IPS-15b (cell line): Measurements from ENCODE around the gene SETD1A.

Experiments used
- H3K27me3 ChIP-seq: one replicate; pipeline ENCODE4 v1.6.1; 2013; ENCODE audit warnings: low read length; ENCODE audit not compliant: control insufficient read depth, insufficient read depth
- H3K36me3 ChIP-seq: one replicate; pipeline ENCODE4 v1.6.1; 2013; ENCODE audit warnings: low read length; ENCODE audit not compliant: control insufficient read depth, insufficient read depth
- H3K4me1 ChIP-seq: one replicate; pipeline ENCODE4 v1.6.1; 2013; ENCODE audit warnings: mild to moderate bottlenecking, low read length; ENCODE audit not compliant: control insufficient read depth, insufficient read depth
- H3K4me3 ChIP-seq: one replicate; pipeline ENCODE4 v1.5.1; 2013; ENCODE audit warnings: low read depth, low read length
- H3K9ac ChIP-seq: one replicate; pipeline ENCODE4 v1.6.1; 2013; ENCODE audit warnings: low read depth, mild to moderate bottlenecking, low read length
- H3K9me3 ChIP-seq: one replicate; pipeline ENCODE4 v1.6.1; 2013; ENCODE audit warnings: mild to moderate bottlenecking, low read length; ENCODE audit not compliant: control insufficient read depth, insufficient read depth

The SETD1A gene

DNA sequence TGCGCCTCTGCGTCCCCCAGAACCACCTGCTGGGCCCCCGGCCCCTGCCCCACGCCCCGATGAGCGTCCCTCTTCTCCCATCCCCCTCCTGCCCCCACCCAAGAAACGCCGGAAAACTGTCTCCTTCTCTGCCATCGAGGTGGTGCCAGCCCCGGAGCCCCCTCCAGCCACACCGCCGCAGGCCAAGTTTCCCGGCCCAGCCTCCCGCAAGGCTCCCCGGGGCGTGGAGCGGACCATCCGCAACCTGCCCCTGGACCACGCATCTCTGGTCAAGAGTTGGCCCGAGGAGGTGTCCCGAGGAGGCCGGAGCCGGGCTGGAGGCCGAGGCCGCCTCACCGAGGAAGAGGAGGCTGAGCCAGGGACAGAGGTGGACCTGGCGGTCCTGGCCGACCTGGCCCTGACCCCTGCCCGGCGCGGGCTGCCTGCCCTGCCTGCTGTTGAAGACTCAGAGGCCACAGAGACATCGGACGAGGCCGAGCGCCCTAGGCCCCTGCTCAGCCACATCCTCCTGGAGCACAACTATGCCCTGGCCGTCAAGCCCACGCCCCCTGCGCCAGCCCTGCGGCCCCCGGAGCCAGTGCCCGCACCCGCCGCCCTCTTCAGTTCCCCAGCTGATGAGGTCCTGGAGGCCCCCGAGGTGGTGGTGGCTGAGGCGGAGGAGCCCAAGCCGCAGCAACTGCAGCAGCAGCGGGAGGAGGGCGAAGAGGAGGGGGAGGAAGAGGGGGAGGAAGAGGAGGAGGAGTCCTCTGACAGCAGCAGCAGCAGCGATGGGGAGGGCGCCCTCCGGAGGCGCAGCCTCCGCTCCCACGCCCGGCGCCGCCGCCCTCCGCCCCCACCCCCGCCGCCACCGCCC is 21.8 kb downstream of the SETD1A start:
- no peaks in the 10 kb centered on the region for H3K9me3 ChIP-seq
- no peaks in the 10 kb centered on the region for H3K27me3 ChIP-seq
- no peak overlapping the region for H3K4me3 ChIP-seq
- no peaks in the 10 kb centered on the region for H3K4me1 ChIP-seq
- H3K9ac ChIP-seq, result no peak overlapping the region
- peaks cover 57% of the 10 kb centered on the region for H3K36me3 ChIP-seq

DNA sequence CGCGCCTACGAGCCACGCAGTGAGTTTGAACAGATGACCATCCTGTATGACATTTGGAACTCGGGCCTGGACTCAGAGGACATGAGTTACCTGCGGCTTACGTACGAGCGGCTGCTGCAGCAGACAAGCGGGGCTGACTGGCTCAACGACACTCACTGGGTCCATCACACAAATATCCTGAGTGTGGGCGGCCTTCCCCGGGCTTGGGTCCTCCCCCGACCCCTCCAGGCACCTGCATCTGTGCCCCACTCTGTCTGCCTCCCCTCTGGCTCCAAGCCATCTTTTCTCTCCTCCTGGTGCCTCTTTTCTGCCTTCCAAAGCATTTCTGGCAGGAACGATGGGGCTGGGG is 22.4 kb downstream of the SETD1A start:
- Histone ChIP-seq H3K9ac (no peak overlapping the region), H3K4me3 (no peak overlapping the region), H3K4me1 (no peaks in the 10 kb centered on the region), H3K36me3 (peaks cover 56% of the 10 kb centered on the region), H3K9me3 (no peaks in the 10 kb centered on the region), H3K27me3 (no peaks in the 10 kb centered on the region)

GRCh38 chr16:30980434-30980833 is 22.9 kb downstream of the SETD1A start:
- no peaks in the 10 kb centered on the region for H3K4me1 ChIP-seq
- no peaks in the 10 kb centered on the region for H3K27me3 ChIP-seq
- H3K36me3 ChIP-seq, result peaks cover 53% of the 10 kb centered on the region
- H3K9me3 ChIP-seq, result no peaks in the 10 kb centered on the region
- no peak overlapping the region for H3K9ac ChIP-seq
- H3K4me3 ChIP-seq, result no peak overlapping the region

GRCh38 chr16:30980959-30981358 is 23.4 kb downstream of the SETD1A start:
- H3K9ac ChIP-seq, result no peak overlapping the region
- H3K4me1 ChIP-seq, result no peaks in the 10 kb centered on the region
- H3K36me3 ChIP-seq, result peaks cover 48% of the 10 kb centered on the region
- H3K27me3 ChIP-seq, result no peaks in the 10 kb centered on the region
- no peaks in the 10 kb centered on the region for H3K9me3 ChIP-seq
- H3K4me3 ChIP-seq, result no peak overlapping the region

DNA sequence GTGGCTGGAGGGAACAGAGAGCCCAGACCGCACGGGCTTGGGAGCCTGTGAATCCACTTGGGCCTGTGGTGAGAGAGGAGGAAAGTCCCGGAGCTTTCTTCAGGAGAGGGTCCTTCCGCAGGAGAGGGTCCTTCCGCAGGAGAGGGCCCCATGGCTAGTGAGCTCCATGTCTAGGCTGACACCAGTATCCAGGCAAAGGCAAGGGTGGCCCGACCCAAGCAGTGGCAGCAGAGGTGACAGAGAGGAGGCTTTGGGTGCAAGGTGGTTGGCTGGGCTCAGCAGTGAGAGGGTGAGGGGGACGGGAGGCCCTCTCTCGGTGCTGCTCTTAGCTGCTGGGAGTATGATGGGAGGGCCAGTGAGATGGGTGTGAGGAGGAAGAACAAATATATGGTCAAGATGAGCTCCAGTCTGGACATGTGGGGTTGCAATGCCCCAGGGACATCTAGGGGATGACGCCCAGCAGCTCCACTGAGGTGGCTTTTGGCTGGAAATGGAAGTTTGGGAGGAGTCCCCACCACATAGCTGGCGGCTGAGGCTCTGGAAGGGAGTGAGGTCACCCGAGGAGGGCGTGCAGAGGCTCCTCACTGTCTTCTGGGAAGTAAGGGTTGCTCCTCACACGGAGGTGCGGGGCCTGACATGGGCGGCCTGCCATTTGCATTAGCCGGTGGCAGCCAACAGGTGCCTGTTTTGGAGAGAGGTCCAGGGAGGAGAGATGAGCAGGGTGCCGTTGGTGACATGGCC is 25.2 kb downstream of the SETD1A start:
- no peak overlapping the region for H3K4me3 ChIP-seq
- peaks cover 39% of the 10 kb centered on the region for H3K36me3 ChIP-seq
- H3K27me3 ChIP-seq, result no peaks in the 10 kb centered on the region
- H3K9me3 ChIP-seq, result no peaks in the 10 kb centered on the region
- H3K4me1 ChIP-seq, result no peaks in the 10 kb centered on the region
- H3K9ac ChIP-seq, result no peak overlapping the region

DNA sequence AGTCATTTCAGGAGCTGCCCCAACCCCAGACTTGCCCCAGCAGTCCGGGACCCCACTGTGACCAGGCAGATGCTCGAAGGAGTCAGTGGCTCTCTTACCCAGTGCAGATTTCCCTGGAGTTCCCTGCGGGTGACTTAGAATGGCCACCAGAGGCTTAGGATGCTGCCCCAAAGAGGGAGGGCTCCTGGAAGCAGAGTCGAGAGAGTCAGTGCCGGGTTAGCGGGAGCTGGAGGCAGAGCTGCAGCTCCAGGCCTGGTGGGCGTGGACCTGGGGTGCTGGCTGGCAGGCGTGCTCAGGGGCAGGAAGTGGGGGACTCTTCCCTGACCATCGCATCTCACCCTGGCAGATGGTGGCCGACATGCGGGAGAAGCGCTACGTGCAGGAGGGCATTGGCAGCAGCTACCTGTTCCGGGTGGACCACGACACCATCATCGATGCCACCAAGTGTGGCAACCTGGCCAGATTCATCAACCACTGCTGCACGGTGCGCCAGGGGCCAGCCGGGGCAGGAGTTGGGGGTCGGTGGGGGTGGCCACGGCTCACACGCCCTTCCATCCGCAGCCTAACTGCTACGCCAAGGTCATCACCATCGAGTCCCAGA is 25.8 kb downstream of the SETD1A start:
- no peak overlapping the region for H3K9ac ChIP-seq
- no peaks in the 10 kb centered on the region for H3K9me3 ChIP-seq

DNA sequence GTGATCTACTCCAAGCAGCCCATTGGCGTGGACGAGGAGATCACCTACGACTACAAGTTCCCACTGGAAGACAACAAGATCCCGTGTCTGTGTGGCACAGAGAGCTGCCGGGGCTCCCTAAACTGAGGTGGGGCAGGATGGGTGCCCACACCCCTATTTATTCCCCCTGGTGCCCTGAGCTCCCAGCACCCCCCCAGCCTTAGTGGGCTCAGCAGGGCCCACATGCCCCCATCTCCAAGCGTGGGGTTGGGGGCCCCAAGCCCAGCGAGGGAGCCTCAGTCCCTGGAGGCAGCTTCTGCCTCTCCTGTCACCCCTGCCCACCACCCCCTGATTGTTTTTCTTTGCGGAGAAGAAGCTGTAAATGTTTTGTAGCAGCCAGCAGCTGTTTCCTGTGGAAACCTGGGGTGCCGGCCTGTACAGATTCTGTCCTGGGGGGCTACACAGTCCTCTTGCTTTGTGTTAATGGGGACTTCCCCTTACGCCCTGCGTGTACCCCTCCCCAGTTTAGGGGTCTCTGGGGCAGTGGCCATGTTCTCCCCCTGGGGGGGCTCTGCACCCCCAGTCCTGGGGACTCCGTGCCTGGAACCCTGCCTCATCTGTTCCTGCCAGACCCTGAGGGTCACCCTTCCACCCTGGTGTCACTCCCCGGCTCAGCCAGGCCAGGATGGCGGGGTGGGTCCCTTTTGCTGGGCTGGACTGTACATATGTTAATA is 26.5 kb downstream of the SETD1A start:
- Histone ChIP-seq H3K4me3 (no peak overlapping the region), H3K27me3 (no peaks in the 10 kb centered on the region), H3K36me3 (peaks cover 30% of the 10 kb centered on the region), H3K4me1 (no peaks in the 10 kb centered on the region), H3K9me3 (no peaks in the 10 kb centered on the region), H3K9ac (no peak overlapping the region)

More for the DNA sequence above, 25.8 kb downstream of the SETD1A start:
- Histone ChIP-seq H3K27me3 (no peaks in the 10 kb centered on the region), H3K4me1 (no peaks in the 10 kb centered on the region), H3K4me3 (no peak overlapping the region), H3K36me3 (peaks cover 35% of the 10 kb centered on the region)

DNA sequence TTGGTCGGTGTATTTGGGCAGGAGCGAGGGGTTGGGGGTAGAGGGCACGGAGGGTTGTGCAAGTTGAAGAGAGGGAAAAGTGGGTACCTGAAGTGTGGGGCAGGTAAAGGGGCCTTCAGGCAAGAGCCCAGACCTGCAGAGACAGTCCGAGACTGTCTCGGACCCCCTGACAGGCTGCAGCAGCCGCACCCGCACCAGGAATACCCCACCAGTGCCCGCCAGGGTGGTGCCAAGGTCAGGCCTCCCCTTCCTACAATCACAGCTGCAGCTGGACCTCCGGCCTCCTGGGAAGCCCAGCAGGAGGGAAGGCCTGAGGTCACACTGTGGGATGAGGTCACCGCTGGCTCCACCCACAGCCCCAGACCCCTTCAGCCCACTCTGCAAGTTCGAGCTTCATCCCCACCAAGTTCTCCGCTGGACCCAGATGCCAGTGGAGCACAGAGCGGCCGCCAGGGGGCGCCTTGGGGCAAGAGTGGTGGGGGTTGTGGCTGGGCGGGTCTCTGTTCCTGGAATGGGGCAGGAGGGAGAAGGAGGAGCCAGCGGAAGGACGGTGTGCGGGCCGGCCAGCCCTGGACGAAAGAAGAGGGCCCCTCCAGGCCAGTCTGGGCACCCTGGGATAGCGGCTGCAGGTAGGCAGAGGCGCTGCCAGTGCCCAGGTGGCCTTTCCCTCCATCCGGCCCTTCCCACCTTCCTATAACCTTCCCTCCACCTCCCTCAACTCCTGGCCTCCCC is 27.3 kb downstream of the SETD1A start, which contains the start of gene HSD3B7:
TSS of gene HSD3B7 (plus strand) at position 539 of the 732 bp plus-strand sequence. CDS start 452 bp downstream, outside the sequence.
- H3K36me3 ChIP-seq, result peaks cover 31% of the 10 kb centered on the region
- no peaks in the 10 kb centered on the region for H3K4me1 ChIP-seq
- no peaks in the 10 kb centered on the region for H3K9me3 ChIP-seq
- peak within 1 kb of the TSS; percentile 61 for H3K4me3 ChIP-seq
- H3K9ac ChIP-seq, result peak within 1 kb of the TSS; percentile 81
- no peaks in the 10 kb centered on the region for H3K27me3 ChIP-seq

- H3K27me3 ChIP-seq, result no peaks in the 10 kb centered on the region
- no peaks in the 10 kb centered on the region for H3K4me1 ChIP-seq
- H3K4me3 ChIP-seq, result peak overlapping the region; percentile 61
- H3K9ac ChIP-seq, result peak overlapping the region; percentile 81
- no peaks in the 10 kb centered on the region for H3K9me3 ChIP-seq
- H3K36me3 ChIP-seq, result peaks cover 27% of the 10 kb centered on the region
Measured at GRCh38 chr16:30985401-30986128, 28.0 kb downstream of the SETD1A start.

DNA sequence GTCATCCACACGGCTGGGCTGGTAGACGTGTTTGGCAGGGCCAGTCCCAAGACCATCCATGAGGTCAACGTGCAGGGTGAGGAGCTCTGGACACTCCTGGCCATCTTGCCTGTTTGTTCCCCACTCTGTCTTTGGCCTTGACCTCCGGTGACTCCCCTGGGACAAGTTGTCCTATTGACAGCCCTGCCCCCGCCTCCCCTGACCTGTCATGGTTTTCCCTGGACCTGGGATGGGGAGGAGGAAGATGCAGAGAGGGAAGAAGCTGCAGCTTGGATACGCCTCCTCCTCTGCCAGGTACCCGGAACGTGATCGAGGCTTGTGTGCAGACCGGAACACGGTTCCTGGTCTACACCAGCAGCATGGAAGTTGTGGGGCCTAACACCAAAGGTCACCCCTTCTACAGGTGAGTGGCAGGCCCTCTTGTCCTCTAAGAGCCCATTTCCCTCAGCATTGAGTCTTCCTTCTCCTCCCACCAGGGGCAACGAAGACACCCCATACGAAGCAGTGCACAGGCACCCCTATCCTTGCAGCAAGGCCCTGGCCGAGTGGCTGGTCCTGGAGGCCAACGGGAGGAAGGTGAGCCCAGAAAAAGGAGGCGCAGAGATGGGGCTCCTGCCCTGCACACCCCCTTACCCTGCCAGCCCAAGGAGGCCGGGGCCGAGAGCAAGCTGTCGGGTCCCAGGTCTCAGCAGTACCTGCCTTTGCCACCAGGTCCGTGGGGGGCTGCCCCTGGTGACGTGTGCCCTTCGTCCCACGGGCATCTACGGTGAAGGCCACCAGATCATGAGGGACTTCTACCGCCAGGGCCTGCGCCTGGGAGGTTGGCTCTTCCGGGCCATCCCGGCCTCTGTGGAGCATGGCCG is 28.8 kb downstream of the SETD1A start:
- H3K36me3 ChIP-seq, result peaks cover 22% of the 10 kb centered on the region
- no peak overlapping the region for H3K9ac ChIP-seq
- no peaks in the 10 kb centered on the region for H3K9me3 ChIP-seq
- H3K4me3 ChIP-seq, result no peak overlapping the region
- no peaks in the 10 kb centered on the region for H3K4me1 ChIP-seq
- H3K27me3 ChIP-seq, result no peaks in the 10 kb centered on the region
